GM12801 (cell line): ENCODE results near the gene SEMA3C.

Experiments used
- CTCF ChIP-seq: IDR thresholded peaks from one replicate; pipeline ENCODE4 v1.5.1; 2011; ENCODE audit warnings: control low read depth; ENCODE audit not compliant: insufficient read length; ENCODE audit errors: extremely low read depth

SEMA3C gene

DNA sequence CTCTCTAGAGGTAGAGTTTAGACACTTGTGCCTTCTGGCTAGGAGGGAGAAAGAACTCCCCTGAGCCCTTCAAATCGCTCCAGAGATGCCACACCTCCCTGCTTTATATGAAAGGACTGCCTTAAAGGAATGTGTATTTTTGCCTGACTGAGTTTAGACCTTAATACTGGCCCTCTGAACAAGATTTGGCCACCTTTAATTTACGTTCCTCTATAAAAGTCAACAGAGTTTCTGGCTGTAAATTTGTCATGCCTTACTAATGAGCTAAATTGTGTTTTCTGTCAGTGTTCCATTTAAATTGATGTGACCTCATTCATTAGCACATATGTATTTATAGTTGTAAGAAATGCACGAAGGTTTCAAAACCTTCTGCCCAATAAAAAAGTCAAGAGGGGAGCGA is 48.0 kb downstream of the SEMA3C start:
- TF ChIP-seq CTCF, result no peak

DNA sequence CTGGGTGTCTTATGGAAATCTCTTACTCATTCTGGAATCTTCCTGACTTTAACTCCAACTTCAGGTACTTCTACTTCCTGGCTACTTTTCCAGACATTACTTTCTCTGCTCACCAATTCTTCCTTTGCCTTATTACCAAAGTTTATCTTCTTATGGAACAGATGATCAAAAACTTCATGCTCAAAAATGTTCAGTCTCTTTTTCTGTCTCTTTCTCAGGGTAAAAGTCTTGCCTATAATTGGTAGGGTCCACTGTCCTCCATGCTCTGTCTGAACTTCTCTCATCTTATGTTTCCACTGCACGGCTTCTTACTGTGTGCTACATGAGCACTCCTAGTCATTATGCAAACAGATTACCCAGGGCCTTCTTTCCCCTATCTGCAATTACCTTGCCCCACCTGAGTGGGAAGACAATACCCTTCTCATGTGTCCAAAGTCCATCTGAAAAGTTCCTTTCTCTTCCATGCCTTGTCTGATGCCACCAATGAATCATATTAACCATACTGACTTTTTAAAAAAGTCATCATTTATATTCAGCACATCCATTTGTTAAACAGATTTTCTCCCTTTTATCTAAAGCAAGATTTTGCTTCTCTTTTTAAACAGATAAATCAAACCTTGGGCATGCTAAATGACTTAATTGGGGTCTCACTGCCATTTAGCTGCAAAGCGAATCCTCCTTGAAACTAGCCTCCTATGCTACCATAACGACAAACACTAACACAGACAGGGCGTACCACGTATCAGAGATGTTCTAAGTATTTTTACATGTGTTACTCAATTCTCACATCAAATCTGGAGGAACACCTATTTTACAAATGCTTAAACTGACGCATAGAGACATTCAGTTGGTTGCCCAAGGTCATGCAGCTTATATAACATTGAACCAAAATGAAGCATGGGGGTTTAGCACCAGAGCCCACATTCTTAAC is 48.8 kb downstream of the SEMA3C start:
- TF ChIP-seq CTCF, result no peak

DNA sequence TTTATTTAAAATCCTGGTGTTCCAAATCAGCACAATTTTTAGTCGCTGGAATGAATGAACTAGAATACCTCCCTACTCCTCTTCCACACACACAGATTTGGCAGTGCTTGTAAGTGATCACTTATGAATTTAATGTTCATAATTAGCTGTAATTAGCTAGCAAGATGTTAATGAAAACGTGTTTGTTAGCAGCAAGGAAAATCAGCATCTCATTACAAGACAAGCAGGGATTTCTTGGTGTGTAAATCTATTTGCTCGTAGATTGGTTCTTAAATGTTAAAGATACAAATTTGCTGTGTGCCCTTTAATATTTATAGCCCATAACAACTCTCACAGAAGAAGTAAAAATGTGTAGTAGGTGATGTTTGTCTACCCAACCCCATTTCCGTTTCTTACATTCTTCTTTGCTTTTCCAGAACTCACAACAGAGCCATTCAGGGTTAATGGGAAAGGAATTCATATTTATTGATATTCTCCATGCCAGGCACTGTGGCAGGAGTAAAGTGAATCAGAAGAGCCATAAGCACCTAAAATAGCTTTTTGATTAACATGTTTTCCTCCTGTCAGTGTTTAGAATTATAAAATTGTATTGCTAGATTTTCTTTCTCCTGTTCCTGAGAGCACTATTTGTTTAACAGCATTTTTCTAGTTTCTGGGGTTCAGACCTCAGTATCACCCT is 49.6 kb downstream of the SEMA3C start:
- no peak for TF ChIP-seq CTCF

DNA sequence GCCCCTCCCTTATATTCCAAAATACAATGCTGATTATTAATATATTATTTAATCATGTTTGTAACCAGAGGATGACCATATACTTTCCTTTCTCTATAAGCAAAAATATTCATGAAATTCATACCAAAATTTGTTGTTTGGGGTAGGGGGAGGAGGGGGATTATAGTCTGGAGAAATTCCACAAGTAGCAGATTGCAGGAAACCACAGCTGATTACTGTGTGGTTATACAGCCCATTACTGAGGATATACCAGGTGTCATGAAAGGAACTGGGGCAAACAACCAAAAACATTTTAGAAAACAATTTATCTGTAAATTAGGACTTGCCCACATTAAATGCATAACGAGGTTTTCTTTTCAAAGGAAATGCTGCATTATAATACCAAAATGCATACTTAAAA is 50.3 kb downstream of the SEMA3C start:
- TF ChIP-seq CTCF, result no peak

DNA sequence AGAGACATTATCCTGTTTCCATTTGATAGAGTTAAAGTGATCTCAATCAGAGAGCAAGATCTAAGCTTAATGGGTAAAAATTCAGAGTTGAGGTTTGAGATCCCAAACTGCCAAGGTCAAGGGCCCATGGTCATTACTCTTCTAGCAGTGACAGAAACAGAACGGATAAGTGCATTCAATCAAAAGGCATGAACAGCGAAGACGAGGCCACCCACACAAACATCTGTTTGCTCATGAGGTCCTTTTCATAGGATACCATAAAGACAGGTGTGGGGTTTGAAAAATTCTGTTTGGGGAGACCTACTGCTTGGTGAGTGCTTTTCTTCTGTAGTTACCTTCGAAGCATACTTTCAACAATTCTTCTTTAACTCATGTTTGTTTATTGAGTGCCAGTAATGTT is 58.3 kb downstream of the SEMA3C start:
- TF ChIP-seq CTCF, result no peak

- no peak for TF ChIP-seq CTCF
Measured at GRCh38 chr7:80859272-80859970, 59.4 kb downstream of the SEMA3C start.

GRCh38 chr7:80858141-80858903 is 60.5 kb downstream of the SEMA3C start:
- no peak for TF ChIP-seq CTCF
